ENCODE measurements around the gene ACER3. TPM values are rescaled to one million over a fixed set of nuclear protein-coding genes. Genes with fewer than 3 reads are reported as not detected.

The ACER3 gene
- total RNA-seq, 4 donors from 2014 or later, result 11.5 to 29.3 (median 17.9) TPM

- H3K27ac ChIP-seq, result no peak overlapping the region
Observed at GRCh38 chr11:77053217-77054015, 192.7 kb downstream of the ACER3 start.

GRCh38 chr11:77054084-77054483 lies 193.4 kb downstream of the ACER3 start:
- H3K9me3 ChIP-seq, result no peaks in the 10 kb centered on the region
- H3K27me3 ChIP-seq, result no peaks in the 10 kb centered on the region
- H3K4me1 ChIP-seq, result no peaks in the 10 kb centered on the region
- intact Hi-C loops (cut with DNase I), result no loop called here
- 57 to 79% methylated on average over 1 of the region's 1 CpG for WGBS, 2 donors
- no peaks in the 10 kb centered on the region for H3K36me3 ChIP-seq
- TF ChIP-seq CTCF (IDR thresholded peaks at IDR 0.05) (no peak), POLR2A (IDR thresholded peaks at IDR 0.05) (no peak)
- no peak overlapping the region for H3K27ac ChIP-seq
- no peak overlapping the region for H3K4me3 ChIP-seq (replicated peaks in 1 of 3)
- DNase-seq, result no peak

More at GRCh38 chr11:77053217-77054015, 192.7 kb downstream of the ACER3 start:
- no peaks in the 10 kb centered on the region for H3K36me3 ChIP-seq
- WGBS, 2 donors, result 80 to 91% methylated on average over 13 to 14 of the region's 14 CpGs
- intact Hi-C loops (cut with DNase I), result no loop called here
- no peaks in the 10 kb centered on the region for H3K9me3 ChIP-seq
- H3K27me3 ChIP-seq, result no peaks in the 10 kb centered on the region
- TF ChIP-seq CTCF (IDR thresholded peaks at IDR 0.05) (no peak), POLR2A (IDR thresholded peaks at IDR 0.05) (no peak)
- H3K4me3 ChIP-seq (replicated peaks in 1 of 3), result no peak overlapping the region
- no peaks in the 10 kb centered on the region for H3K4me1 ChIP-seq
- DNase-seq, result no peak

- no peaks in the 10 kb centered on the region for H3K27me3 ChIP-seq
- intact Hi-C loops (cut with DNase I), result no loop called here
- WGBS, 2 donors, result 62 to 78% methylated on average over 2 of the region's 2 CpGs
- DNase-seq, result no peak
- H3K36me3 ChIP-seq, result no peaks in the 10 kb centered on the region
- H3K4me3 ChIP-seq (replicated peaks in 1 of 3), result no peak overlapping the region
- no peaks in the 10 kb centered on the region for H3K4me1 ChIP-seq
- no peak for TF ChIP-seq POLR2A (IDR thresholded peaks at IDR 0.05)
- no peak for TF ChIP-seq CTCF (IDR thresholded peaks at IDR 0.05)
- H3K9me3 ChIP-seq, result no peaks in the 10 kb centered on the region
- no peak overlapping the region for H3K27ac ChIP-seq
Observed at GRCh38 chr11:77055101-77055561, 194.4 kb downstream of the ACER3 start.

- Histone ChIP-seq H3K4me3 (replicated peaks in 1 of 3) (no peak overlapping the region), H3K9me3 (no peaks in the 10 kb centered on the region), H3K27me3 (no peaks in the 10 kb centered on the region), H3K27ac (no peak overlapping the region), H3K36me3 (no peaks in the 10 kb centered on the region), H3K4me1 (no peaks in the 10 kb centered on the region)
- TF ChIP-seq POLR2A (IDR thresholded peaks at IDR 0.05) (no peak), CTCF (IDR thresholded peaks at IDR 0.05) (no peak)
- intact Hi-C loops (cut with DNase I), result no loop called here
- WGBS, 2 donors, result 92 to 97% methylated on average over 5 of the region's 5 CpGs
- no peak for DNase-seq
Observed at GRCh38 chr11:77055913-77056312, 195.2 kb downstream of the ACER3 start.

GRCh38 chr11:77056814-77057402 lies 196.2 kb downstream of the ACER3 start:
- intact Hi-C loops (cut with DNase I), result no loop called here
- WGBS, 2 donors, result 56 to 87% methylated on average over 2 to 3 of the region's 3 CpGs
- no peak for DNase-seq

More at GRCh38 chr11:77056814-77057402, 196.2 kb downstream of the ACER3 start:
- Histone ChIP-seq H3K4me1 (no peaks in the 10 kb centered on the region), H3K9me3 (no peaks in the 10 kb centered on the region), H3K4me3 (replicated peaks in 1 of 3) (no peak overlapping the region), H3K27me3 (no peaks in the 10 kb centered on the region), H3K36me3 (no peaks in the 10 kb centered on the region), H3K27ac (no peak overlapping the region)
- no peak for TF ChIP-seq POLR2A (IDR thresholded peaks at IDR 0.05)
- TF ChIP-seq CTCF (IDR thresholded peaks at IDR 0.05), result no peak

All from thyroid gland (tissue), 4 donors.